ENCODE data around the gene PLAAT4. TPM values are rescaled to one million over a fixed set of nuclear protein-coding genes. Genes with fewer than 3 reads are reported as not detected.

PLAAT4 gene
- total and polyA plus RNA-seq, 2 donors (not counting 3 experiments of a cell fraction or from before 2014, with no cell fraction given): 0.95 to 1.7 TPM

DNA sequence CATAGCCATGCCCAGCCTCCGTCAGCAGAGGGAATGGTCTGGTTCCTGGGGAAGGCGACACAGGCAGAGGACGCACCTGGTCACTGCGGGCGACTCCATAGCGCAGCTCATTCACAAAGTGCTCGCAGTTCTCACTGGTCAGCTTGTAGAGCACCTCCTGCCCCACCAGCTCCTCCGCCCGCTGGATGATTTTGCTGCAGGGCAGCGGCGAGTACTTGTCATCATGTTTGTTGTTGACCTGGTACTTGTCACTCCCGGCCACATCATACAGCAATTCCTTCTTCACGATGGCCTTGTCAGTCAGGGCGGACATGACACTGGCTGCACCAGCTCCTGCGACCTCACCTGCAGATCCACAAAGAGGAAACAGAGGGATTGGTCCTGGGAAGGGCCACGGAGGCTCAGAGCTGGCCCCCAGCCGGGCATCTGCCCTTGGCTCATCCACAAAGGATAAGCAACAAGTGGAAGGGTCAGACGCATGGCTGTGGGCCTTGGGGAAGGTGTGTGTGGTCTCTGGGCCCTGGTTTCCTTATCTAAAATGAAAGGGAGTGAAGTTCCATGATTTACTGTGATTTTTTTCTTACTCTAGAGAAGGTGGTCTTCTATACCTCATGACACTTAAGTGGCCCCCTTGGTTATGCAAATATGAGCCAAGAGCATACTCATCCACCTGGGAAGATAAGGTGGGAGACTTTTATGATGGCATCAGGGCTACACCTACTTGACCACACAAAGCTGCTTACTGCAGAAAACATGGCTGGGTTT lies 53.6 kb downstream of the PLAAT4 start:
- BruUV-seq (replicated peaks): no TSS peak
- Histone ChIP-seq H4K20me1 (replicated peaks; ENCODE audit: control insufficient read depth, extremely low read depth, insufficient read depth, low read length) (no peaks in the 10 kb centered on the region), H3K9ac (replicated peaks; ENCODE audit: extremely low read depth, insufficient read depth, low read length) (no peak overlapping the region), H3K4me3 (replicated peaks in 1 of 3; ENCODE audit: insufficient read depth in 1 of 3, low read depth in 1 of 3, low read length in 3 of 3) (no peak overlapping the region), H2AFZ (ENCODE audit: low read depth, low read length) (no peak overlapping the region), H3K4me1 (ENCODE audit: control insufficient read depth, extremely low read depth, insufficient read depth, low read length) (no peaks in the 10 kb centered on the region), H3K27ac (ENCODE audit: insufficient read depth, low read depth, low read length) (no peak overlapping the region), H3K9me3 (replicated peaks; ENCODE audit: control insufficient read depth, insufficient read depth, low read length) (no peaks in the 10 kb centered on the region), H3K4me2 (ENCODE audit: insufficient read depth, low read length) (no peak overlapping the region), H3K9me1 (replicated peaks; ENCODE audit: control insufficient read depth, extremely low read depth, insufficient read depth, low read length) (no peaks in the 10 kb centered on the region), H3K79me2 (ENCODE audit: control insufficient read depth, insufficient read depth, low read length) (no peaks in the 10 kb centered on the region), H3K36me3 (ENCODE audit: control insufficient read depth in 2 of 2, extremely low read depth in 1 of 2, insufficient read depth in 2 of 2, low read length in 2 of 2) (peaks cover 0 to 2% of the 10 kb centered on the region in 2 experiments), H3K27me3 (ENCODE audit: control insufficient read depth in 2 of 2, insufficient read depth in 2 of 2, low read length in 2 of 2) (no peaks in the 10 kb centered on the region)
- intact Hi-C loops (cut with micrococcal nuclease): no loop called here
- dilution Hi-C loops (cut with MboI; ENCODE audit: extremely low pct_ligation_motif_present, low sequenced_read_pairs): no loop called here
- DNase-seq (ENCODE audit: low read depth, low spot score) (no peak), FAIRE-seq (no peak)
- CTCF ChIA-PET: interaction anchor here (4.2 kb wide), 1 partner anchor 111 kb away, joined by 17 read pairs; no protein-coding TSS in a partner anchor
- no peak for TF ChIP-seq CTCF (IDR thresholded peaks at IDR 0.05; ENCODE audit: extremely low read depth in 1 of 2, insufficient read depth in 1 of 2, low read depth in 1 of 2, low read length in 2 of 2)
- TF ChIP-seq MYC (IDR thresholded peaks at IDR 0.05; ENCODE audit: low read depth, low read length): no peak
- TF ChIP-seq GATA2 (IDR thresholded peaks at IDR 0.05; ENCODE audit: insufficient read depth, insufficient read length, low read depth, low read length): no peak
- TF ChIP-seq POLR2A (IDR thresholded peaks at IDR 0.05; ENCODE audit: low read depth, low read length): no peak
- POLR2A ChIA-PET: no interaction called here

DNA sequence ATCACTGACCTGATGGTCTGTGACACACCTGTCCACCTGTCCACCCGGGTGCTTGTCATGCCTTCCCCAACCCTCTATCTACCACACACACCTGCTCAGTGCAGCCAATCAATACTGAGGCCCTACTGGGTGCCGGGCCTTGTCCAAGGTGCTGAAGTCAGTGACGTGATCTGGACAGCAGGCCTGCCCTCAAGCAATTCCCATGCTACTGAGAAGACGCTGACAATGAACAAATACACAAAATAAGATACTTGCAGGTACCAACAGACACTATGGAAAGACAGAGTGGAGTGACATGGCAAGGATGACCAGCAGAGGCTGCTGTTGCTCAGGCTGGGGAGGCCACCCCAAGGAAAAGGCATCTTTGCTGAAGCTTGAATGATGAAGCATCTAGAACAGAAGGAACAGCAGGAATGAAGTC lies 56.4 kb downstream of the PLAAT4 start:
- Histone ChIP-seq H3K4me1 (ENCODE audit: control insufficient read depth, extremely low read depth, insufficient read depth, low read length) (no peaks in the 10 kb centered on the region), H3K9me3 (replicated peaks; ENCODE audit: control insufficient read depth, insufficient read depth, low read length) (no peaks in the 10 kb centered on the region), H4K20me1 (replicated peaks; ENCODE audit: control insufficient read depth, extremely low read depth, insufficient read depth, low read length) (no peaks in the 10 kb centered on the region), H2AFZ (ENCODE audit: low read depth, low read length) (no peak overlapping the region), H3K36me3 (ENCODE audit: control insufficient read depth in 2 of 2, extremely low read depth in 1 of 2, insufficient read depth in 2 of 2, low read length in 2 of 2) (peaks cover 0 to 2% of the 10 kb centered on the region in 2 experiments), H3K4me2 (ENCODE audit: insufficient read depth, low read length) (no peak overlapping the region), H3K9ac (replicated peaks; ENCODE audit: extremely low read depth, insufficient read depth, low read length) (no peak overlapping the region), H3K27ac (ENCODE audit: insufficient read depth, low read depth, low read length) (no peak overlapping the region), H3K9me1 (replicated peaks; ENCODE audit: control insufficient read depth, extremely low read depth, insufficient read depth, low read length) (no peaks in the 10 kb centered on the region), H3K4me3 (replicated peaks in 1 of 3; ENCODE audit: insufficient read depth in 1 of 3, low read depth in 1 of 3, low read length in 3 of 3) (no peak overlapping the region), H3K27me3 (ENCODE audit: control insufficient read depth in 2 of 2, insufficient read depth in 2 of 2, low read length in 2 of 2) (no peaks in the 10 kb centered on the region), H3K79me2 (ENCODE audit: control insufficient read depth, insufficient read depth, low read length) (no peaks in the 10 kb centered on the region)
- DNase-seq (ENCODE audit: low read depth, low spot score) (no peak), FAIRE-seq (peak; percentile 38)
- BruUV-seq (replicated peaks): no TSS peak
- TF ChIP-seq CTCF (IDR thresholded peaks at IDR 0.05; ENCODE audit: extremely low read depth in 1 of 2, insufficient read depth in 1 of 2, low read depth in 1 of 2, low read length in 2 of 2) (peak; percentile 30 to 44), EZH2 (IDR thresholded peaks at IDR 0.05; ENCODE audit: borderline replicate concordance, low read depth, low read length, severe bottlenecking) (no peak), POLR2A (IDR thresholded peaks at IDR 0.05; ENCODE audit: low read depth, low read length) (no peak), GATA2 (IDR thresholded peaks at IDR 0.05; ENCODE audit: insufficient read depth, insufficient read length, low read depth, low read length) (no peak)
- TF ChIP-seq, protein P1, sequence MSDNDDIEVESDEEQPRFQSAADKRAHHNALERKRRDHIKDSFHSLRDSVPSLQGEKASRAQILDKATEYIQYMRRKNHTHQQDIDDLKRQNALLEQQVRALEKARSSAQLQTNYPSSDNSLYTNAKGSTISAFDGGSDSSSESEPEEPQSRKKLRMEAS (IDR thresholded peaks at IDR 0.05; ENCODE audit: insufficient read depth, insufficient read length): no peak
- intact Hi-C loops (cut with micrococcal nuclease) (no loop called here), dilution Hi-C loops (cut with MboI; ENCODE audit: extremely low pct_ligation_motif_present, low sequenced_read_pairs) (no loop called here)
- CTCF ChIA-PET: interaction anchor here (0.9 to 4.2 kb wide), 6 partner anchors 12 to 114 kb away, joined by 3 to 17 read pairs (median 4); no protein-coding TSS in a partner anchor
- POLR2A ChIA-PET: no interaction called here
